SK-N-SH (cell line): ENCODE measurements around the gene SERTAD2. TPM values are rescaled to one million over a fixed set of nuclear protein-coding genes. Genes with fewer than 3 reads are reported as not detected.
A peak's percentile ranks its signal among the peaks of the same experiment; 100 is the strongest.

Experiments used
- CTCF ChIA-PET: fragments of 300-600, 350-600 bp; formaldehyde crosslinking; extraction: SDS; loops from one replicate; lab custom pipeline; 2021; lab: Yijun Ruan, JAX
- POLR2A ChIA-PET: fragments of 350-600 bp; sonication (Branson Sonifier 250); formaldehyde crosslinking; extraction: SDS; loops from one replicate; lab custom pipeline; 2020; ENCODE audit warnings: antibody characterized with exemption, inconsistent platforms; lab: Yijun Ruan, JAX
- DNase-seq: peaks from one replicate; pipeline ENCODE4 v3.0.0; 2012
- H2AFZ ChIP-seq: fragments of 200-600 bp; sonication (generic); 2 replicates; pipeline ENCODE4 v1.8.1; 2016; ENCODE audit warnings: antibody characterized with exemption, mild to moderate bottlenecking, low read depth
- H3F3A ChIP-seq: fragments of 200-600 bp; sonication (generic); replicated peaks from 2 replicates; pipeline ENCODE3; 2016; ENCODE audit warnings: antibody characterized with exemption, mild to moderate bottlenecking; ENCODE audit not compliant: insufficient read depth
- H3K27ac ChIP-seq, 2 experiments: fragments of 200-500 bp in 1 of 2; fragments of 200-600 bp in 1 of 2; sonication (Bioruptor generic) in 1 of 2; sonication (generic), shearing (Covaris generic) in 1 of 2; 2 replicates each; pipeline versions ENCODE4 v1.5.1 to v1.6.1; 2014 to 2016; ENCODE audit warnings: low read depth in 2 of 2, inconsistent platforms in 1 of 2, low read length in 1 of 2, mild to moderate bottlenecking in 1 of 2, mixed read lengths in 1 of 2
- H3K27me3 ChIP-seq: fragments of 200-600 bp; sonication (generic), shearing (Covaris generic); 2 replicates; pipeline ENCODE4 v1.6.1; 2016; ENCODE audit warnings: mixed run types; ENCODE audit not compliant: insufficient read depth
- H3K36me3 ChIP-seq, 2 experiments: fragments of 200-500 bp in 1 of 2; fragments of 200-600 bp in 1 of 2; sonication (Bioruptor generic) in 1 of 2; sonication (generic) in 1 of 2; replicated peaks in 1 of 2; 2 replicates each; pipeline versions ENCODE3 to v1.5.1; 2014 to 2016; ENCODE audit warnings: low read length in 1 of 2, mild to moderate bottlenecking in 1 of 2; ENCODE audit not compliant: insufficient read depth in 2 of 2, control insufficient read depth in 1 of 2
- H3K4me1 ChIP-seq, 2 experiments: fragments of 200-500 bp in 1 of 2; fragments of 200-600 bp in 1 of 2; sonication (Bioruptor generic) in 1 of 2; sonication (generic), shearing (Covaris generic) in 1 of 2; 2 replicates each; pipeline versions ENCODE4 v1.5.1 to v1.6.1; 2014 to 2016; ENCODE audit warnings: low read depth in 1 of 2, low read length in 1 of 2, mixed run types in 1 of 2; ENCODE audit not compliant: insufficient read depth in 2 of 2, control insufficient read depth in 1 of 2
- H3K4me2 ChIP-seq: fragments of 200-600 bp; sonication (generic), shearing (Covaris generic); 2 replicates; pipeline ENCODE4 v1.6.1; 2017; ENCODE audit warnings: mixed run types
- H3K4me3 ChIP-seq, 2 experiments: fragments of 200-500 bp in 1 of 2; fragments of 200-600 bp in 1 of 2; sonication (Bioruptor generic) in 1 of 2; sonication (generic), shearing (Covaris generic) in 1 of 2; 2 replicates each; pipeline versions ENCODE4 v1.5.1 to v1.8.1; 2014 to 2016; ENCODE audit warnings: low read depth in 2 of 2, inconsistent platforms in 1 of 2, low read length in 1 of 2, mild to moderate bottlenecking in 1 of 2, mixed read lengths in 1 of 2, moderate library complexity in 1 of 2
- H3K79me2 ChIP-seq: fragments of 200-600 bp; sonication (generic); 2 replicates; pipeline ENCODE4 v1.8.1; 2017; ENCODE audit warnings: mild to moderate bottlenecking; ENCODE audit not compliant: insufficient read depth
- H3K9ac ChIP-seq: fragments of 200-600 bp; sonication (generic); 2 replicates; pipeline ENCODE4 v1.6.1; 2017; ENCODE audit warnings: mixed run types
- H3K9me2 ChIP-seq: fragments of 200-600 bp; sonication (generic); 2 replicates; pipeline ENCODE4 v1.6.1; 2017; ENCODE audit warnings: mixed run types
- H3K9me3 ChIP-seq: fragments of 200-600 bp; sonication (generic); 2 replicates; pipeline ENCODE4 v1.6.1; 2017; ENCODE audit warnings: mixed run types, mild to moderate bottlenecking, moderate library complexity
- H4K20me1 ChIP-seq: fragments of 200-600 bp; sonication (generic); 2 replicates; pipeline ENCODE4 v1.6.1; 2017; ENCODE audit warnings: mild to moderate bottlenecking, mixed run types; ENCODE audit not compliant: insufficient read depth
- EP300 ChIP-seq, 2 experiments: IDR thresholded peaks; 2 replicates each; pipeline versions ENCODE4 v1.4.0 to v1.6.1; 2012; ENCODE audit warnings: borderline replicate concordance in 1 of 2, low read depth in 1 of 2, low read length in 1 of 2
- GABPA ChIP-seq: IDR thresholded peaks from 2 replicates; pipeline ENCODE4 v1.4.0; 2012; ENCODE audit warnings: low read depth, mild to moderate bottlenecking
- GATA2 ChIP-seq: sonication (generic); formaldehyde crosslinking; IDR thresholded peaks from 2 replicates; pipeline ENCODE4 v1.5.0; 2020; ENCODE audit warnings: mild to moderate bottlenecking, missing genetic modification reagents
- IRF3 ChIP-seq: fragments of 150-350 bp; IDR thresholded peaks from 2 replicates; pipeline ENCODE4 v1.6.1; 2016; ENCODE audit warnings: mild to moderate bottlenecking, low read depth, low read length
- PBX3 ChIP-seq: IDR thresholded peaks from 2 replicates; pipeline ENCODE4; 2012
- RXRA ChIP-seq: IDR thresholded peaks from 2 replicates; pipeline ENCODE4 v1.4.0; 2012; ENCODE audit warnings: low read depth, mild to moderate bottlenecking, borderline replicate concordance
- SIN3A ChIP-seq: IDR thresholded peaks from 2 replicates; pipeline ENCODE4 v1.6.1; 2012; ENCODE audit warnings: low read depth, mild to moderate bottlenecking, low read length, moderate library complexity, borderline replicate concordance
- TAF1 ChIP-seq: IDR thresholded peaks from 2 replicates; pipeline ENCODE4 v1.6.1; 2012; ENCODE audit warnings: low read depth, mild to moderate bottlenecking, low read length, moderate library complexity, borderline replicate concordance
- TCF12 ChIP-seq: IDR thresholded peaks from 2 replicates; pipeline ENCODE4 v1.4.0; 2012
- WGBS: methylation state at CpG from one replicate; pipeline ENCODE4 v1.1.6; 2017; ENCODE audit warnings: low lambda C conversion rate; 5-methylcytosine and 5-hydroxymethylcytosine counted together
- polyA plus RNA-seq, 3 experiments: library from polyadenylated mRNA; depleted of rRNA; stranded (reverse); fragments of >200 nt; gene quantifications; 2 replicates each; pipeline ENCODE4 v1.2.3, GENCODE V29; 2012

The SERTAD2 gene
- polyA plus RNA-seq, 1 of the 3 experiments (the other 2 are of a cell fraction) = 9.1 TPM

- ChIA-PET CTCF (interaction anchor here (0.9 to 1.0 kb wide), 3 partner anchors 24 to 224 kb away, joined by 3 read pairs; no protein-coding TSS in a partner anchor), POLR2A (interaction anchor here (1.2 kb wide), 1 partner anchor 224 kb away, joined by 5 read pairs; no protein-coding TSS in a partner anchor)
- Histone ChIP-seq H3K9me2 (no peaks in the 10 kb centered on the region), H3K36me3 (peaks cover 12 to 13% of the 10 kb centered on the region in 2 experiments), H3F3A (no peaks in the 10 kb centered on the region), H3K4me3 (no peak overlapping the region), H3K4me2 (no peak overlapping the region; the same call in none of the 2 replicates), H3K27me3 (no peaks in the 10 kb centered on the region), H3K4me1 (peaks cover 20 to 51% of the 10 kb centered on the region in 2 experiments; a peak in 3 of 4 replicates), H2AFZ (no peak overlapping the region), H3K9me3 (no peaks in the 10 kb centered on the region), H3K9ac (no peak overlapping the region), H3K79me2 (peaks cover 98% of the 10 kb centered on the region), H3K27ac (no peak overlapping the region), H4K20me1 (peaks cover 86% of the 10 kb centered on the region)
- 93% methylated on average over 12 of the region's 12 CpGs for WGBS
- TF ChIP-seq RXRA (no peak), SIN3A (no peak), IRF3 (no peak)
- no peak for DNase-seq
Measured at GRCh38 chr2:64640153-64641044, 13.3 kb downstream of the SERTAD2 start.

- H3K4me1 ChIP-seq = peaks cover 14 to 46% of the 10 kb centered on the region in 2 experiments; a peak in 3 of 4 replicates
- DNase-seq = no peak
- H2AFZ ChIP-seq = no peak overlapping the region
- ChIA-PET CTCF (interaction anchor here (0.9 to 1.0 kb wide), 2 partner anchors 53 to 225 kb away, joined by 3 read pairs; no protein-coding TSS in a partner anchor), POLR2A (no interaction called here)
- no peak overlapping the region for H3K4me3 ChIP-seq
- H3K27me3 ChIP-seq = no peaks in the 10 kb centered on the region
- peaks cover 3% of the 10 kb centered on the region for H3F3A ChIP-seq
- H3K9ac ChIP-seq = no peak overlapping the region
- H3K9me3 ChIP-seq = no peaks in the 10 kb centered on the region
- H3K36me3 ChIP-seq = peaks cover 19 to 20% of the 10 kb centered on the region in 2 experiments
- no peak overlapping the region for H3K27ac ChIP-seq
- 0 out of 4 replicates have a peak, but pooled peaks of 1 of the 2 experiments have one; percentile 18 for TF ChIP-seq EP300 (IDR thresholded peaks at IDR 0.05; ENCODE audit: borderline replicate concordance in 1 of 2, low read depth in 1 of 2, low read length in 1 of 2)
- TF ChIP-seq TAF1 = no peak
- TF ChIP-seq IRF3 = no peak
- no peak; the same call in 1 of the 2 replicates for TF ChIP-seq GATA2 (CRISPR knock-in tag)
- TF ChIP-seq GABPA = no peak
- no peak for TF ChIP-seq TCF12
- no peak for TF ChIP-seq PBX3
- no peaks in the 10 kb centered on the region for H3K9me2 ChIP-seq
- H3K79me2 ChIP-seq = peaks cover 97% of the 10 kb centered on the region
- H4K20me1 ChIP-seq = peaks cover 84% of the 10 kb centered on the region
- WGBS = 69% methylated on average over 2 of the region's 2 CpGs
- H3K4me2 ChIP-seq = no peak overlapping the region
Measured at GRCh38 chr2:64639691-64640090, 14.0 kb downstream of the SERTAD2 start.
